ENCODE results near the gene CNPY4.

CNPY4 gene

GRCh38 chr7:100081535-100082102 is 37.8 kb upstream of the CNPY4 start, which contains the start of gene ZNF3:
TSS of gene ZNF3 (minus strand) at chr7:100081723. CDS start at chr7:100077357, 4,366 bp downstream.
- FAIRE-seq = peak; percentile 97

GRCh38 chr7:100082978-100083377 is 36.5 kb upstream of the CNPY4 start:
- FAIRE-seq (no peak), DNase-seq (ENCODE audit: insufficient read length, low spot score) (no peak)
- no peak for TF ChIP-seq POU2F2 (IDR thresholded peaks at IDR 0.05; ENCODE audit: low read depth, low read length)
- TF ChIP-seq POLR2A (IDR thresholded peaks at IDR 0.05; ENCODE audit: low read depth, low read length) = no peak
- TF ChIP-seq TAF1 (IDR thresholded peaks at IDR 0.05; ENCODE audit: low read depth, low read length) = no peak
- TF ChIP-seq SPI1 (IDR thresholded peaks at IDR 0.05; ENCODE audit: low read depth, low read length) = no peak
- TF ChIP-seq PAX5 (IDR thresholded peaks at IDR 0.05; ENCODE audit: insufficient read depth, low read length, severe bottlenecking) = no peak
- no peak for TF ChIP-seq POLR2AphosphoS5 (IDR thresholded peaks at IDR 0.05; ENCODE audit: low read depth, low read length)

More at GRCh38 chr7:100081535-100082102, 37.8 kb upstream of the CNPY4 start, which contains the start of gene ZNF3:
- TF ChIP-seq TAF1 (IDR thresholded peaks at IDR 0.05; ENCODE audit: low read depth, low read length) (peak; percentile 76), POU2F2 (IDR thresholded peaks at IDR 0.05; ENCODE audit: low read depth, low read length) (peak; percentile 83), PAX5 (IDR thresholded peaks at IDR 0.05; ENCODE audit: insufficient read depth, low read length, severe bottlenecking) (peak; percentile 31), POLR2A (IDR thresholded peaks at IDR 0.05; ENCODE audit: low read depth, low read length) (peak; percentile 93), SPI1 (IDR thresholded peaks at IDR 0.05; ENCODE audit: low read depth, low read length) (peak; percentile 34; the same call in 1 of the 2 replicates), POLR2AphosphoS5 (IDR thresholded peaks at IDR 0.05; ENCODE audit: low read depth, low read length) (peak; percentile 95)
- peak; percentile 88 for DNase-seq (ENCODE audit: insufficient read length, low spot score)

- DNase-seq (ENCODE audit: insufficient read length, low spot score) = no peak
- no peak for FAIRE-seq
- TF ChIP-seq POLR2AphosphoS5 (IDR thresholded peaks at IDR 0.05; ENCODE audit: low read depth, low read length) = no peak
- TF ChIP-seq SPI1 (IDR thresholded peaks at IDR 0.05; ENCODE audit: low read depth, low read length) = no peak
- TF ChIP-seq POLR2A (IDR thresholded peaks at IDR 0.05; ENCODE audit: low read depth, low read length) = no peak
Observed at GRCh38 chr7:100085515-100085914, 33.9 kb upstream of the CNPY4 start.

- DNase-seq (ENCODE audit: insufficient read length, low spot score) (no peak), FAIRE-seq (no peak)
Observed at GRCh38 chr7:100087055-100087750, 32.2 kb upstream of the CNPY4 start.

GRCh38 chr7:100088095-100088620 is 31.3 kb upstream of the CNPY4 start:
- TF ChIP-seq PAX5 (IDR thresholded peaks at IDR 0.05; ENCODE audit: insufficient read depth, low read length, severe bottlenecking) (no peak), POLR2A (IDR thresholded peaks at IDR 0.05; ENCODE audit: low read depth, low read length) (no peak), POU2F2 (IDR thresholded peaks at IDR 0.05; ENCODE audit: low read depth, low read length) (no peak), TAF1 (IDR thresholded peaks at IDR 0.05; ENCODE audit: low read depth, low read length) (no peak), SPI1 (IDR thresholded peaks at IDR 0.05; ENCODE audit: low read depth, low read length) (no peak), POLR2AphosphoS5 (IDR thresholded peaks at IDR 0.05; ENCODE audit: low read depth, low read length) (no peak)
- FAIRE-seq (peak; percentile 23), DNase-seq (ENCODE audit: insufficient read length, low spot score) (no peak)

More at GRCh38 chr7:100087055-100087750, 32.2 kb upstream of the CNPY4 start:
- TF ChIP-seq POLR2A (IDR thresholded peaks at IDR 0.05; ENCODE audit: low read depth, low read length) (no peak), TAF1 (IDR thresholded peaks at IDR 0.05; ENCODE audit: low read depth, low read length) (no peak), POU2F2 (IDR thresholded peaks at IDR 0.05; ENCODE audit: low read depth, low read length) (no peak), PAX5 (IDR thresholded peaks at IDR 0.05; ENCODE audit: insufficient read depth, low read length, severe bottlenecking) (no peak), SPI1 (IDR thresholded peaks at IDR 0.05; ENCODE audit: low read depth, low read length) (no peak), POLR2AphosphoS5 (IDR thresholded peaks at IDR 0.05; ENCODE audit: low read depth, low read length) (no peak)

- TF ChIP-seq POLR2A (IDR thresholded peaks at IDR 0.05; ENCODE audit: low read depth, low read length) = peak; percentile 75
- peak; percentile 54; the same call in 1 of the 2 replicates for TF ChIP-seq POLR2AphosphoS5 (IDR thresholded peaks at IDR 0.05; ENCODE audit: low read depth, low read length)
- peak; percentile 1 for TF ChIP-seq PAX5 (IDR thresholded peaks at IDR 0.05; ENCODE audit: insufficient read depth, low read length, severe bottlenecking)
- no peak for TF ChIP-seq SPI1 (IDR thresholded peaks at IDR 0.05; ENCODE audit: low read depth, low read length)
- TF ChIP-seq POU2F2 (IDR thresholded peaks at IDR 0.05; ENCODE audit: low read depth, low read length) = no peak
- TF ChIP-seq TAF1 (IDR thresholded peaks at IDR 0.05; ENCODE audit: low read depth, low read length) = peak; percentile 61
- DNase-seq (ENCODE audit: insufficient read length, low spot score) (peak; percentile 86), FAIRE-seq (peak; percentile 84)
Observed at GRCh38 chr7:100088621-100089457, 30.6 kb upstream of the CNPY4 start, which contains the start of gene COPS6. TSS of gene COPS6 (plus strand) at chr7:100088969. CDS start at chr7:100088991, 22 bp downstream.

GRCh38 chr7:100089458-100090196 is 29.8 kb upstream of the CNPY4 start:
- TF ChIP-seq PAX5 (IDR thresholded peaks at IDR 0.05; ENCODE audit: insufficient read depth, low read length, severe bottlenecking) (no peak), POLR2A (IDR thresholded peaks at IDR 0.05; ENCODE audit: low read depth, low read length) (no peak), TAF1 (IDR thresholded peaks at IDR 0.05; ENCODE audit: low read depth, low read length) (no peak), POLR2AphosphoS5 (IDR thresholded peaks at IDR 0.05; ENCODE audit: low read depth, low read length) (no peak), SPI1 (IDR thresholded peaks at IDR 0.05; ENCODE audit: low read depth, low read length) (no peak), POU2F2 (IDR thresholded peaks at IDR 0.05; ENCODE audit: low read depth, low read length) (no peak)

More at GRCh38 chr7:100089458-100090196, 29.8 kb upstream of the CNPY4 start:
- no peak for FAIRE-seq
- no peak for DNase-seq (ENCODE audit: insufficient read length, low spot score)
